ACC112 (cell line): ENCODE measurements around the gene SCD.

Source experiments
- H2AFZ ChIP-seq: fragments of 200-600 bp; sonication (generic); one replicate; pipeline ENCODE4 v1.6.0; 2017; ENCODE audit warnings: antibody characterized with exemption, low read length; ENCODE audit not compliant: unreplicated experiment
- H3K27ac ChIP-seq: fragments of 200-600 bp; sonication (generic); 2 replicates; pipeline ENCODE4 v1.5.1; 2014; ENCODE audit warnings: low read depth, mild to moderate bottlenecking, antibody characterized with exemption, low read length, moderate library complexity
- H3K27me3 ChIP-seq: fragments of 200-600 bp; sonication (generic); 2 replicates; pipeline ENCODE4 v1.6.1; 2014; ENCODE audit warnings: mild to moderate bottlenecking, antibody characterized with exemption, low read length, moderate library complexity, mixed read lengths; ENCODE audit not compliant: insufficient read depth
- H3K36me3 ChIP-seq: fragments of 200-600 bp; sonication (generic); 2 replicates; pipeline ENCODE4 v1.6.1; 2016; ENCODE audit warnings: mild to moderate bottlenecking, antibody characterized with exemption, low read length, moderate library complexity, mixed read lengths; ENCODE audit not compliant: insufficient read depth
- H3K4me1 ChIP-seq: fragments of 200-600 bp; sonication (generic); one replicate; pipeline ENCODE4 v1.6.1; 2016; ENCODE audit warnings: low read length, mixed read lengths; ENCODE audit not compliant: insufficient read depth, unreplicated experiment, control insufficient read depth
- H3K4me3 ChIP-seq: fragments of 200-600 bp; sonication (generic); 2 replicates; pipeline ENCODE4 v1.5.1; 2014; ENCODE audit warnings: mild to moderate bottlenecking, low read depth, low read length
- H3K79me2 ChIP-seq: fragments of 200-600 bp; sonication (generic); one replicate; pipeline ENCODE4 v1.6.0; 2016; ENCODE audit warnings: low read length; ENCODE audit not compliant: control insufficient read depth, unreplicated experiment, insufficient read depth

The SCD gene

DNA sequence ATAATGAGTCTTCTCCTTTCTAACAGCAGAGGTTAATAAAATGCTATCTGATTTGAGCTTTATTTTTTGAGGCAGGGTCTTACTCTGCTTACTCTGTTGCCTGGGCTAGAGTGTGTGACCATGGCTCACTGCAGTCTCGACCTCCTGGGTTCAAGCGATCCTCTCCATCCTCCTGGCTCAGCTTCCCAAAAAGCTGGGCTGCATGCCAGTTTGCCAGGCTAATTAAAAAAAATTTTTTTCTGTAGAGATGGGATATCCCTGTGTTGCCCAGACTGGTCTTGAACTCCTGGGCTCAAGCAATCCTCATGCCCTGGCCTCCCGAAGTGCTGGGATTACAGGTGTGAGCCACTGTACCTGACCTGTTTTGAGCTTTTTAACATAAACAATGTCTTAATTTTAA, 56.7 kb downstream of the SCD start:
- Histone ChIP-seq H3K27ac (no peak overlapping the region), H3K36me3 (no peaks in the 10 kb centered on the region), H3K27me3 (peaks cover 7% of the 10 kb centered on the region; the same call in 1 of the 2 replicates), H3K4me1 (no peaks in the 10 kb centered on the region), H3K4me3 (no peak overlapping the region), H2AFZ (no peak overlapping the region), H3K79me2 (no peaks in the 10 kb centered on the region)

DNA sequence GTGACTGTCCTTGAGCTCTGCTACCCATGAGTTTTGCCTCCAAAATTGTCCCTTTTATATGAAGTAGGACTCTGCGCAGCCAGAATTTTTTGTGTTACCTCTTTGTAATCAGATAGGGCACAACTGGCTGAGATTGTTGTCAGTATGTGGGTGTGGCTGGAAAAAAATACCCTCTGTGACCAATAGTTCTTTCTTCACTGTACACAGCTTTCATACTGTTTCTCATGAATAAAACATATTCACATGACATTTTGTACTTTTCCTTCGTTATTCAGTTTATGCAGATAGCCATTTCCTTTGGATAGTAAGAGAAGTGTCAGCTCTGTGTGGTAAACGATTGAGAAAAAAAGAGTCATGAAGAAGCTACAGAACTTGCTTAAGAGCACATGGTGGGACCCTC, 66.1 kb downstream of the SCD start:
- Histone ChIP-seq H3K4me3 (no peak overlapping the region), H3K27me3 (peaks cover 5% of the 10 kb centered on the region; the same call in 1 of the 2 replicates), H2AFZ (no peak overlapping the region), H3K79me2 (no peaks in the 10 kb centered on the region), H3K27ac (no peak overlapping the region), H3K4me1 (no peaks in the 10 kb centered on the region), H3K36me3 (no peaks in the 10 kb centered on the region)
